ENCODE results near the gene EFCAB10. TPM values are rescaled to one million over a fixed set of nuclear protein-coding genes. Genes with fewer than 3 reads are reported as not detected.
"Not testable (repeated sequence)": the region's sequence is repeated elsewhere in the genome, so short reads cannot be mapped to it uniquely, and the experiment has no call there.

The EFCAB10 gene
- total and polyA plus RNA-seq, 2 donors from 2014 or later = 0.91 TPM; not detected in 1

GRCh38 chr7:105530126-105530525 is 51.2 kb downstream of the EFCAB10 start:
- H3K4me3 ChIP-seq (ENCODE audit: low read length in 3 of 3) = no peak overlapping the region

GRCh38 chr7:105527737-105528136 is 53.6 kb downstream of the EFCAB10 start:
- intact Hi-C loops (cut with DNase I); H3K27ac ChIP-seq (ENCODE audit: low read depth in 2 of 2, low read length in 2 of 2); H3K4me3 ChIP-seq (ENCODE audit: low read length in 3 of 3); H3K36me3 ChIP-seq (ENCODE audit: control insufficient read depth in 2 of 3, insufficient read depth in 3 of 3, low read length in 3 of 3); H3K4me1 ChIP-seq (ENCODE audit: control insufficient read depth in 2 of 3, insufficient read depth in 2 of 3, low read depth in 1 of 3, low read length in 3 of 3); H3K9ac ChIP-seq (ENCODE audit: low read length in 3 of 3); FAIRE-seq; H3K27me3 ChIP-seq (ENCODE audit: control insufficient read depth, insufficient read depth, low read length); DNase-seq; H3K9me3 ChIP-seq (ENCODE audit: control insufficient read depth in 2 of 3, insufficient read depth in 1 of 3, low read length in 3 of 3): not testable (repeated sequence)

More at GRCh38 chr7:105530126-105530525, 51.2 kb downstream of the EFCAB10 start:
- no peaks in the 10 kb centered on the region for H3K36me3 ChIP-seq (ENCODE audit: control insufficient read depth in 2 of 3, insufficient read depth in 3 of 3, low read length in 3 of 3)
- FAIRE-seq = no peak
- intact Hi-C loops (cut with DNase I) = no loop called here
- no peak for DNase-seq
- TF ChIP-seq CTCF (IDR thresholded peaks at IDR 0.05; ENCODE audit: borderline replicate concordance, extremely low read depth, insufficient read depth) = no peak
- H3K9me3 ChIP-seq (ENCODE audit: control insufficient read depth in 2 of 3, insufficient read depth in 1 of 3, low read length in 3 of 3) = no peaks in the 10 kb centered on the region
- H3K27ac ChIP-seq (ENCODE audit: low read depth in 2 of 2, low read length in 2 of 2) = no peak overlapping the region
- no peak overlapping the region for H3K9ac ChIP-seq (ENCODE audit: low read length in 3 of 3)
- no peaks in the 10 kb centered on the region for H3K27me3 ChIP-seq (ENCODE audit: control insufficient read depth, insufficient read depth, low read length)
- peaks cover 0 to 17% (median 13%) of the 10 kb centered on the region in 3 donors for H3K4me1 ChIP-seq (ENCODE audit: control insufficient read depth in 2 of 3, insufficient read depth in 2 of 3, low read depth in 1 of 3, low read length in 3 of 3)

- Histone ChIP-seq H3K4me1 (ENCODE audit: control insufficient read depth in 2 of 3, insufficient read depth in 2 of 3, low read depth in 1 of 3, low read length in 3 of 3) (no peaks in the 10 kb centered on the region), H3K27ac (ENCODE audit: low read depth in 2 of 2, low read length in 2 of 2) (no peak overlapping the region), H3K4me3 (ENCODE audit: low read length in 3 of 3) (no peak overlapping the region), H3K27me3 (ENCODE audit: control insufficient read depth, insufficient read depth, low read length) (no peaks in the 10 kb centered on the region), H3K36me3 (ENCODE audit: control insufficient read depth in 2 of 3, insufficient read depth in 3 of 3, low read length in 3 of 3) (no peaks in the 10 kb centered on the region), H3K9me3 (ENCODE audit: control insufficient read depth in 2 of 3, insufficient read depth in 1 of 3, low read length in 3 of 3) (no peaks in the 10 kb centered on the region), H3K9ac (ENCODE audit: low read length in 3 of 3) (no peak overlapping the region)
- no peak for TF ChIP-seq CTCF (IDR thresholded peaks at IDR 0.05; ENCODE audit: borderline replicate concordance, extremely low read depth, insufficient read depth)
- intact Hi-C loops (cut with DNase I) = no loop called here
- DNase-seq = no peak
- FAIRE-seq = no peak
Observed at GRCh38 chr7:105524840-105525239, 56.5 kb downstream of the EFCAB10 start.

- DNase-seq; H3K4me3 ChIP-seq (ENCODE audit: low read length in 3 of 3); FAIRE-seq; intact Hi-C loops (cut with DNase I); H3K27me3 ChIP-seq (ENCODE audit: control insufficient read depth, insufficient read depth, low read length); H3K4me1 ChIP-seq (ENCODE audit: control insufficient read depth in 2 of 3, insufficient read depth in 2 of 3, low read depth in 1 of 3, low read length in 3 of 3); H3K9me3 ChIP-seq (ENCODE audit: control insufficient read depth in 2 of 3, insufficient read depth in 1 of 3, low read length in 3 of 3); H3K27ac ChIP-seq (ENCODE audit: low read depth in 2 of 2, low read length in 2 of 2); H3K9ac ChIP-seq (ENCODE audit: low read length in 3 of 3); H3K36me3 ChIP-seq (ENCODE audit: control insufficient read depth in 2 of 3, insufficient read depth in 3 of 3, low read length in 3 of 3): not testable (repeated sequence)
Observed at GRCh38 chr7:105524423-105524822, 56.9 kb downstream of the EFCAB10 start.

All from kidney (tissue), 14 donors.